ENCODE data around the gene HOXB3. TPM values are rescaled to one million over a fixed set of nuclear protein-coding genes. Genes with fewer than 3 reads are reported as not detected.

HOXB3 gene
- total and polyA plus RNA-seq, 12 donors, result 0.24 to 5.9 (median 1.1) TPM

- intact Hi-C loops (cut with DNase I), result loop anchor here in 3 of 10 donors (10.0 kb wide), 2 partner anchors 253 to 263 kb away; no protein-coding TSS in a partner anchor
- TF ChIP-seq CTCF (IDR thresholded peaks at IDR 0.05), result no peak
- ATAC-seq, result peak in 1 of 8 donors; percentile 33
- H3K9me3 ChIP-seq, result no peaks in the 10 kb centered on the region
- H3K27ac ChIP-seq, result peak overlapping the region in 5 of 10 donors; percentile 3 to 71 (median 34)
- H3K4me1 ChIP-seq, result peaks cover 3 to 55% (median 25%) of the 10 kb centered on the region in 9 donors
- peak overlapping the region; percentile 24 to 56 (median 40) for H3K4me3 ChIP-seq
- 2 to 3% methylated on average over 15 to 16 of the region's 16 CpGs for WGBS, 2 donors
- H3K27me3 ChIP-seq, result peaks cover 69 to 100% (median 98%) of the 10 kb centered on the region in 7 donors
- no peak for DNase-seq
- H3K36me3 ChIP-seq, result no peaks in the 10 kb centered on the region
Observed at GRCh38 chr17:48597528-48597777, 7.4 kb upstream of the HOXB3 start.

- DNase-seq, result no peak
- Histone ChIP-seq H3K36me3 (no peaks in the 10 kb centered on the region), H3K9me3 (no peaks in the 10 kb centered on the region), H3K27me3 (peaks cover 69 to 100% (median 98%) of the 10 kb centered on the region in 7 donors), H3K4me1 (peaks cover 3 to 55% (median 22%) of the 10 kb centered on the region in 9 donors), H3K27ac (peak overlapping the region in 2 of 10 donors; percentile 34 to 71), H3K4me3 (peak overlapping the region; percentile 24 to 56 (median 40))
- no peak for TF ChIP-seq CTCF (IDR thresholded peaks at IDR 0.05)
- no peak for ATAC-seq
- intact Hi-C loops (cut with DNase I), result loop anchor here in 3 of 10 donors (10.0 kb wide), 2 partner anchors 252 to 262 kb away; no protein-coding TSS in a partner anchor
- 7 to 9% methylated on average over 23 to 26 of the region's 26 CpGs for WGBS, 2 donors
Observed at GRCh38 chr17:48596735-48597527, 6.9 kb upstream of the HOXB3 start.

GRCh38 chr17:48596000-48596734 lies 6.1 kb upstream of the HOXB3 start:
- TF ChIP-seq CTCF (IDR thresholded peaks at IDR 0.05), result no peak
- H3K27me3 ChIP-seq, result peaks cover 66 to 100% (median 98%) of the 10 kb centered on the region in 7 donors
- DNase-seq (no peak), ATAC-seq (no peak)
- no peak overlapping the region for H3K27ac ChIP-seq
- intact Hi-C loops (cut with DNase I), result loop anchor here in 3 of 10 donors (10.0 kb wide), 2 partner anchors 251 to 261 kb away; no protein-coding TSS in a partner anchor
- peak overlapping the region in 3 of 10 donors; percentile 3 to 56 (median 56) for H3K4me3 ChIP-seq
- no peaks in the 10 kb centered on the region for H3K9me3 ChIP-seq
- peaks cover 3 to 52% (median 22%) of the 10 kb centered on the region in 9 donors for H3K4me1 ChIP-seq
- H3K36me3 ChIP-seq, result no peaks in the 10 kb centered on the region
- WGBS, 2 donors, result 5 to 8% methylated on average over 51 to 54 of the region's 54 CpGs

- peaks cover 3 to 52% (median 22%) of the 10 kb centered on the region in 9 donors for H3K4me1 ChIP-seq
- H3K27ac ChIP-seq, result no peak overlapping the region
- H3K9me3 ChIP-seq, result no peaks in the 10 kb centered on the region
- peaks cover 61 to 100% (median 100%) of the 10 kb centered on the region in 7 donors for H3K27me3 ChIP-seq
- DNase-seq (no peak), ATAC-seq (no peak)
- no peak overlapping the region for H3K4me3 ChIP-seq
- intact Hi-C loops (cut with DNase I), result loop anchor here in 3 of 10 donors (10.0 kb wide), 2 partner anchors 251 to 261 kb away; no protein-coding TSS in a partner anchor
- no peaks in the 10 kb centered on the region for H3K36me3 ChIP-seq
- WGBS, 2 donors, result 28 to 30% methylated on average over 25 of the region's 25 CpGs
- TF ChIP-seq CTCF (IDR thresholded peaks at IDR 0.05), result no peak
Observed at GRCh38 chr17:48595278-48595999, 5.4 kb upstream of the HOXB3 start.

Data from heart right ventricle (tissue), 16 donors.